IMR-90 (cell line): Measurements from ENCODE around the gene PTPRN2.

Experiments
- FOS ChIP-seq: fragments of 150-350 bp; IDR thresholded peaks from 2 replicates; pipeline ENCODE4 v1.6.1; 2016; ENCODE audit warnings: low read depth, low read length
- MAZ ChIP-seq: IDR thresholded peaks from 2 replicates; pipeline ENCODE4 v1.6.1; 2012; ENCODE audit warnings: low read depth, mild to moderate bottlenecking, low read length, improper control_type of control experiment, moderate library complexity, borderline replicate concordance
- MXI1 ChIP-seq: IDR thresholded peaks from 2 replicates; pipeline ENCODE4 v1.6.1; 2012; ENCODE audit warnings: low read depth, mild to moderate bottlenecking, low read length, moderate library complexity, borderline replicate concordance
- POLR2A ChIP-seq: IDR thresholded peaks from 2 replicates; pipeline ENCODE4 v1.6.1; 2012; ENCODE audit warnings: mild to moderate bottlenecking, low read depth, low read length
- RAD21 ChIP-seq: IDR thresholded peaks from 2 replicates; pipeline ENCODE4 v1.6.1; 2012; ENCODE audit warnings: low read length, improper control_type of control experiment
- RCOR1 ChIP-seq: IDR thresholded peaks from 2 replicates; pipeline ENCODE4 v1.6.1; 2012; ENCODE audit warnings: mild to moderate bottlenecking, low read length, improper control_type of control experiment; ENCODE audit not compliant: insufficient replicate concordance
- TF ChIP-seq, protein P1 (sequence below): conservative IDR thresholded peaks from 2 replicates; pipeline ENCODE4 v1.5.1; 2012; ENCODE audit warnings: mild to moderate bottlenecking, low read depth, low read length, improper control_type of control experiment

DNA sequence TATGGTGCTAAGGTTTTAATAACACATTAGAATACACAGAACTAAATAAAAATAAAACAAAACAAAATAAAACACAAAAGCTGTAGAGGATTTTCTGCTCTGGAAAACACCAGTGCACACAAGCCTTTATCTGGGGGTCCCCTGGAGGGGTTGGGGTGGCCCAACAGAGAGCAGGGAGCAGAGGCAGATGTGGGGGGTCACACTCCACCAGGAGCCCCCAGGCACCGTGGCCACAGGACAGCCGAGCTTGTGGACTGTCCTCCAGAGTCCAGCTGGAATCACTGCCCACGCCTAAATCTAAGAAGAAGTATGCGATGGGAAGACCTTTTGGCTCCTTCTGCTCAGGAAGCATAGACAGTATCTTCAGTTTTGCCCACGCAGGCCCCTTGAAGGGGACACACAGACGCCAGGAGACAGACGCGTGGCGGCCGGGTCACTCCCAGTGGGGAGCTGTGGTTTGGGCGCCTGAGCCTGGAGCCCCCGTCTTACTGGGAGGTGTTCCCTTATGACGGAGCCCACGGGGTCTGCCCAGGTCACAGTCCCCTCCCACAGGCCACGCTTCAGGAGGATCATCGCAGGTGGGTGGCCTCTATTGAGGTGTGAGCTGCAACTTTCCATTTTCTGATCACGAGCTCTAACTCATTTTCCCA is 595.0 kb downstream of the PTPRN2 start:
- TF ChIP-seq, protein P1, sequence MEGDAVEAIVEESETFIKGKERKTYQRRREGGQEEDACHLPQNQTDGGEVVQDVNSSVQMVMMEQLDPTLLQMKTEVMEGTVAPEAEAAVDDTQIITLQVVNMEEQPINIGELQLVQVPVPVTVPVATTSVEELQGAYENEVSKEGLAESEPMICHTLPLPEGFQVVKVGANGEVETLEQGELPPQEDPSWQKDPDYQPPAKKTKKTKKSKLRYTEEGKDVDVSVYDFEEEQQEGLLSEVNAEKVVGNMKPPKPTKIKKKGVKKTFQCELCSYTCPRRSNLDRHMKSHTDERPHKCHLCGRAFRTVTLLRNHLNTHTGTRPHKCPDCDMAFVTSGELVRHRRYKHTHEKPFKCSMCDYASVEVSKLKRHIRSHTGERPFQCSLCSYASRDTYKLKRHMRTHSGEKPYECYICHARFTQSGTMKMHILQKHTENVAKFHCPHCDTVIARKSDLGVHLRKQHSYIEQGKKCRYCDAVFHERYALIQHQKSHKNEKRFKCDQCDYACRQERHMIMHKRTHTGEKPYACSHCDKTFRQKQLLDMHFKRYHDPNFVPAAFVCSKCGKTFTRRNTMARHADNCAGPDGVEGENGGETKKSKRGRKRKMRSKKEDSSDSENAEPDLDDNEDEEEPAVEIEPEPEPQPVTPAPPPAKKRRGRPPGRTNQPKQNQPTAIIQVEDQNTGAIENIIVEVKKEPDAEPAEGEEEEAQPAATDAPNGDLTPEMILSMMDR, result no peak
- TF ChIP-seq POLR2A, result no peak
- no peak for TF ChIP-seq MXI1
- no peak for TF ChIP-seq RAD21
- TF ChIP-seq FOS, result no peak
- no peak for TF ChIP-seq RCOR1
- no peak for TF ChIP-seq MAZ
